ENCODE results near the gene PRRX2.

The PRRX2 gene

GRCh38 chr9:129665389-129665775 lies at the start of gene PRRX2:
PRRX2 (plus strand) TSS chr9:129665647; CDS start chr9:129665868, 221 bp downstream.
- DNase-seq (ENCODE audit: low read depth), result no peak
- in situ Hi-C loops (cut with HindIII; ENCODE audit: low sequenced_read_pairs), result no loop called here
- TF ChIP-seq, protein P1, sequence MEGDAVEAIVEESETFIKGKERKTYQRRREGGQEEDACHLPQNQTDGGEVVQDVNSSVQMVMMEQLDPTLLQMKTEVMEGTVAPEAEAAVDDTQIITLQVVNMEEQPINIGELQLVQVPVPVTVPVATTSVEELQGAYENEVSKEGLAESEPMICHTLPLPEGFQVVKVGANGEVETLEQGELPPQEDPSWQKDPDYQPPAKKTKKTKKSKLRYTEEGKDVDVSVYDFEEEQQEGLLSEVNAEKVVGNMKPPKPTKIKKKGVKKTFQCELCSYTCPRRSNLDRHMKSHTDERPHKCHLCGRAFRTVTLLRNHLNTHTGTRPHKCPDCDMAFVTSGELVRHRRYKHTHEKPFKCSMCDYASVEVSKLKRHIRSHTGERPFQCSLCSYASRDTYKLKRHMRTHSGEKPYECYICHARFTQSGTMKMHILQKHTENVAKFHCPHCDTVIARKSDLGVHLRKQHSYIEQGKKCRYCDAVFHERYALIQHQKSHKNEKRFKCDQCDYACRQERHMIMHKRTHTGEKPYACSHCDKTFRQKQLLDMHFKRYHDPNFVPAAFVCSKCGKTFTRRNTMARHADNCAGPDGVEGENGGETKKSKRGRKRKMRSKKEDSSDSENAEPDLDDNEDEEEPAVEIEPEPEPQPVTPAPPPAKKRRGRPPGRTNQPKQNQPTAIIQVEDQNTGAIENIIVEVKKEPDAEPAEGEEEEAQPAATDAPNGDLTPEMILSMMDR (IDR thresholded peaks at IDR 0.05; ENCODE audit: low read depth, low read length, missing control alignments), result no peak
- peak within 1 kb of the TSS; percentile 32 for H3K4me3 ChIP-seq (ENCODE audit: low read depth, low read length)

DNA sequence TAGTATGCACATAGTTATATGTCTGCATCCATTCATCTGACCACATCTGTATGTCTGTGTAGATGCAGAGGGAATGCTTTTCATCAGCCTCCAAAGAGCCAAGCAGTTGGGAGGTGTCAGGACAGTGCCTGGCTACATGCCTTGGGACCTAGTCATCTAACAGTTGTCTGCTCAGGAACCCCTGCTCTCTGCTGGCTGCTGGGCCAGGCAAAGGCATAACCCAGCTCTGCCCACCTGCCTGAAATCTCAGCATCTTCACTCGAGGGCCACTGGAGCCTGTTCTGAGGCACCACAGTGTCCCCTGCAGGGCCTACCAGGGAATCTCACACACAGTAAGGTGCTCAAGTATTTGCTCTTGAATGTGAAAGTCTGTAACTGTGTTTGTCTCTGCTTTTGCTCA lies 48.3 kb upstream of the PRRX2 start:
- no peak for DNase-seq (ENCODE audit: low read depth)
- in situ Hi-C loops (cut with HindIII; ENCODE audit: low sequenced_read_pairs), result no loop called here
- TF ChIP-seq, protein P1 (IDR thresholded peaks at IDR 0.05; ENCODE audit: low read depth, low read length, missing control alignments), result peak; percentile 65
- H3K4me3 ChIP-seq (ENCODE audit: low read depth, low read length), result no peak overlapping the region

GRCh38 chr9:129619787-129620668 lies 45.4 kb upstream of the PRRX2 start:
- no peak for DNase-seq (ENCODE audit: low read depth)
- TF ChIP-seq, protein P1 (IDR thresholded peaks at IDR 0.05; ENCODE audit: low read depth, low read length, missing control alignments), result peak; percentile 24
- H3K4me3 ChIP-seq (ENCODE audit: low read depth, low read length), result peak overlapping the region; percentile 41
- in situ Hi-C loops (cut with HindIII; ENCODE audit: low sequenced_read_pairs), result no loop called here

DNA sequence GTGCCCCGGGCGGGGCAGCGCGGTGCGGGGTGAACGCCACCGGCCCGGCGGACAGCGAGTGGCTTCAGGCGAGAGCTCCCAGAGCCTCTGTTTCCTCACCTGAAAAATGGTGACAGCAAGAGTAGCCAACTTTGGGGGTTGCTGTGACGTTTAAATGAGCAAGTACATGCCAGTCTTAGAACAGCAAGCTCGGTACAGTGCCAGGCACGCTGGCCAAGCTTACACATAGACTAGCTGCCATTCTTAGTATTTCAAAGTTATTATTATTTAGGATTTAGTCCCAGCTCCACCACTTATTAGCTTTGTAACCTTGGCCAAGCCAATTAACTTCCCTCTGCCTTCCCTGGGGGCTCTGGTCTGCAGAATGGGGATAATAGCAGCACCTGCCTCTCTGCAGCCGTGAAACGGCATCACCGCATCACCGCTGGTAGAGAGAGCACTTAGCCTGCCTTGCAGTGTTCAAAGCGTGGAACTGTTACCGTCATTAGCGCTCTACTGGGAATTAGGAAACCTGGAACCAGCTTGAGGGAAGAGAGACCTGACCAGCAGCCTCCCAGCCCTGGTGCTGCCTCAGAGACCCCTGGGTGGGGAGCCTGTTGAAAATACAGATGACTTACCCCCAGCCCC lies 44.7 kb upstream of the PRRX2 start, which contains the start of gene C9orf50:
C9orf50 (minus strand) TSS at position 433 of the 627 bp plus-strand sequence. CDS start 527 bp downstream, outside the sequence.
- peak within 1 kb of the TSS; percentile 41 for H3K4me3 ChIP-seq (ENCODE audit: low read depth, low read length)
- in situ Hi-C loops (cut with HindIII; ENCODE audit: low sequenced_read_pairs), result no loop called here

DNA sequence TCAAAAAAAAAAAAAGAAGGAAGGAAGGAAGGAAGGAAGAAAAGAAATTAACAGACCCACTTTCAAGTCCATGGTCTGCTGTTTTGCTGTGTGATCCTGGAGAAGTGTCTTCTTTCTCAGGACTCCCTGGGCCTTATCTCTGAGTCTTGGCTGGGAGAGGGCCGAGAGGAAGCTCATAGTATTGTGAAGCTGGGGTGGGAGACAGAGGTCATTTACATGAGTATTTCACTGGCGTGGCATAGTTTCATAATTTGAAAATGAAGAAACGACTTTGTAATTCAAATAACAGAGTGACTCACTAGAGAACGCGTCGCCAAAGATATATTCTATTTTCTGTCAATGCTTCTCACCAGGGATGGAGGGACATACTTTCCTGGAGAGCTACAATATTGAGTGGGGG lies 42.1 kb upstream of the PRRX2 start:
- TF ChIP-seq, protein P1 (IDR thresholded peaks at IDR 0.05; ENCODE audit: low read depth, low read length, missing control alignments), result no peak
- no peak overlapping the region for H3K4me3 ChIP-seq (ENCODE audit: low read depth, low read length)
- DNase-seq (ENCODE audit: low read depth), result no peak
- in situ Hi-C loops (cut with HindIII; ENCODE audit: low sequenced_read_pairs), result no loop called here

More for the DNA sequence above, 44.7 kb upstream of the PRRX2 start, which contains the start of gene C9orf50:
- DNase-seq (ENCODE audit: low read depth), result no peak
- TF ChIP-seq, protein P1 (IDR thresholded peaks at IDR 0.05; ENCODE audit: low read depth, low read length, missing control alignments), result no peak

- TF ChIP-seq, protein P1 (IDR thresholded peaks at IDR 0.05; ENCODE audit: low read depth, low read length, missing control alignments), result peak; percentile 89
- no peak overlapping the region for H3K4me3 ChIP-seq (ENCODE audit: low read depth, low read length)
- in situ Hi-C loops (cut with HindIII; ENCODE audit: low sequenced_read_pairs), result no loop called here
- DNase-seq (ENCODE audit: low read depth), result no peak
These were observed 41.2 kb upstream of the PRRX2 start for GRCh38 chr9:129624168-129624759.
